NOMO-1 treated with dmso at 0.1 percent for 144 hours (cell line): ENCODE data around the gene OMP.
A peak's percentile ranks its signal among the peaks of the same experiment; 100 is the strongest.
"Not testable (repeated sequence)": the region's sequence is repeated elsewhere in the genome, so short reads cannot be mapped to it uniquely, and the experiment has no call there.

Source experiments
- DNase-seq: peaks from one replicate; lab custom pipeline; 2025; ENCODE audit not compliant: unreplicated experiment; lab: John Stamatoyannopoulos, UW

The OMP gene

GRCh38 chr11:77085652-77086051 is 17.0 kb upstream of the OMP start:
- no peak for DNase-seq

- no peak for DNase-seq
Measured at GRCh38 chr11:77086521-77087472, 15.8 kb upstream of the OMP start.

GRCh38 chr11:77087723-77088225 is 14.9 kb upstream of the OMP start:
- no peak for DNase-seq

- no peak for DNase-seq
Measured at GRCh38 chr11:77088236-77089003, 14.2 kb upstream of the OMP start.

- DNase-seq, result no peak
Measured at GRCh38 chr11:77089004-77089545, 13.6 kb upstream of the OMP start.

- DNase-seq, result no peak
Measured at GRCh38 chr11:77090046-77090372, 12.6 kb upstream of the OMP start.

GRCh38 chr11:77090373-77091111 is 12.1 kb upstream of the OMP start:
- no peak for DNase-seq

GRCh38 chr11:77091146-77091940 is 11.3 kb upstream of the OMP start:
- peak; percentile 63 for DNase-seq

GRCh38 chr11:77092382-77092781 is 10.3 kb upstream of the OMP start:
- no peak for DNase-seq

- no peak for DNase-seq
Measured at GRCh38 chr11:77093056-77093891, 9.4 kb upstream of the OMP start.

GRCh38 chr11:77093987-77094840 is 8.4 kb upstream of the OMP start:
- DNase-seq, result no peak

- DNase-seq, result no peak
Measured at GRCh38 chr11:77094841-77095365, 7.7 kb upstream of the OMP start.

- no peak for DNase-seq
Measured at GRCh38 chr11:77095551-77096490, 6.8 kb upstream of the OMP start.

- DNase-seq, result no peak
Measured at GRCh38 chr11:77096591-77097019, 6.0 kb upstream of the OMP start.

- DNase-seq, result not testable (repeated sequence)
Measured at GRCh38 chr11:77097180-77097579, 5.5 kb upstream of the OMP start.

- no peak for DNase-seq
Measured at GRCh38 chr11:77100166-77101042, 2.2 kb upstream of the OMP start.
